ENCODE data around the gene YTHDF2.
"Not testable (repeated sequence)": the region's sequence is repeated elsewhere in the genome, so short reads cannot be mapped to it uniquely, and the experiment has no call there.

The YTHDF2 gene

DNA sequence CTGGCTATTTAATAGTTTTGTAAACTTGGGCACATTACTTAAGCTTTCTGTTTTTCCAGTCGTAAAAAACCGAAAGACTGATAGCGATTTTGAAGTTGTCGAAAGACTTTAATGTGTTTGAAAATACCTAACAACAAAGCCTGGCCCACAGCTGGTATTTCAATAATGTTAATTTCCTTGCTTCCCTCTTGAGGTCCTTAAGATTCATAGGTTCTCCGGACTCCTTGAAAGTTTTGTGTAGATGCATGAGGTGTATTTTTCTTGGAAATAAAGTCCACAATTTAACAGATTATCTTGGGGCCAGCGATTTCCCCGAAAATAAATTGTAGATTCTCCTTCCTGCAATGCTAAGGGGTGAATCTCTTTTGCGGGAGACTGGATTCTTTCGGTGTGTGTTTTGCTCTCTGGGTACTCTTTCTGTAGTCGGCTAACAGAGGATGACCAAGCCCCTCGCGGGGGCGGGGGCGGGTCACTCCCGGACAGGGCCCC is 735 bp upstream of the YTHDF2 start:
- Histone ChIP-seq H3K27ac (ENCODE audit: low read length) (peak overlapping the region; percentile 94), H3K36me3 (ENCODE audit: control insufficient read depth in 2 of 2, insufficient read depth in 2 of 2, low read length in 2 of 2) (peaks cover 2 to 3% of the 10 kb centered on the region in 2 donors), H3K9ac (ENCODE audit: low read length in 2 of 2) (peak overlapping the region; percentile 93 to 96), H3K9me3 (ENCODE audit: control insufficient read depth in 2 of 2, low read length in 2 of 2) (no peaks in the 10 kb centered on the region), H3K4me3 (ENCODE audit: low read length in 2 of 2) (peak overlapping the region; percentile 84 to 88), H3K27me3 (ENCODE audit: control insufficient read depth in 1 of 2, insufficient read depth in 2 of 2, low read length in 2 of 2) (no peaks in the 10 kb centered on the region), H3K4me1 (ENCODE audit: control insufficient read depth, insufficient read depth, low read length) (peaks cover 26% of the 10 kb centered on the region)

DNA sequence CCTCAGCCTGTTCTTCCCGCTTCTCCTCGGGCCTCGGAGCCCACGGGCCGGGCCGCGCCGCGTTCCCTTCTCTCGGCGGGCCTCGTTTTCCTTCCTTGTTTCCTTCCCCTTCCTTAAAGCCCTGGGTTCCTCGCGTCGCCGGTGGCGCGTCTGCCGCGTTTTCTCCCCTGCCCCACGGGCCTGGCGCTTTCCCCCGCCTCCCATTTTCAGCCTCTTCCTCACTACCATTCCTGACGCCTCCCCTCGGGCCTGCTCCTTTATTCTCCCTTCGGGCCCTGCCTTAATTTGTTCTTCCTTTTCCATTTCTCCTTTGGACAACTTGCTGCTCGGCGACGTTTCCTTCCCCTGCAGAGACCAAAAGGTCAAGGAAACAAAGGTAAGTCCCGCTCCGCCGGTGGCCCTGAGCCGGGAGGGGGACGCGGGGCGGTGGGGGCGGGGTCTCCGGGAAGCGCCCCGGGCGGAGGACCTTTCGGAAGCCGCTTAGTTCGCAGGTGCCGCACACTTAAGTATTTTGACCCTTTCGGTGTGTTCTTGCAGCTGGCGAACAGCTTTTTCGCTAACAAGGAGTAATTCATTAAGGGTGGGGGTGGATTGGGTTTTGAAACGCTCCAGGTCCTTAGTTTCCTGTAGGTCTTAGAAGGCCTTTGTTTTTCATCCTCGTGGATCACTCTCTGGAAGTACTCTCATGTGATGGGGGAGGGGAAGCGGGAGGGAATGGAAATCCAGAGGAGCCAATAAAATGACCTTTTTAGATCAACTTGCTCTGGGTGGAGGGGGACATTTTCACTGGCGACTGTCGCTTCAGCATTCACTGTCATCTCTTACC is 780 bp downstream of the YTHDF2 start:
- Histone ChIP-seq H3K27ac (ENCODE audit: low read length) (peak overlapping the region; percentile 94), H3K9ac (ENCODE audit: low read length in 2 of 2) (peak overlapping the region; percentile 92 to 98), H3K36me3 (ENCODE audit: control insufficient read depth in 2 of 2, insufficient read depth in 2 of 2, low read length in 2 of 2) (peaks cover 7 to 12% of the 10 kb centered on the region in 2 donors), H3K4me3 (ENCODE audit: low read length in 2 of 2) (peak overlapping the region; percentile 84 to 91), H3K27me3 (ENCODE audit: control insufficient read depth in 1 of 2, insufficient read depth in 2 of 2, low read length in 2 of 2) (no peaks in the 10 kb centered on the region), H3K4me1 (ENCODE audit: control insufficient read depth, insufficient read depth, low read length) (peaks cover 26% of the 10 kb centered on the region), H3K9me3 (ENCODE audit: control insufficient read depth in 2 of 2, low read length in 2 of 2) (no peaks in the 10 kb centered on the region)

DNA sequence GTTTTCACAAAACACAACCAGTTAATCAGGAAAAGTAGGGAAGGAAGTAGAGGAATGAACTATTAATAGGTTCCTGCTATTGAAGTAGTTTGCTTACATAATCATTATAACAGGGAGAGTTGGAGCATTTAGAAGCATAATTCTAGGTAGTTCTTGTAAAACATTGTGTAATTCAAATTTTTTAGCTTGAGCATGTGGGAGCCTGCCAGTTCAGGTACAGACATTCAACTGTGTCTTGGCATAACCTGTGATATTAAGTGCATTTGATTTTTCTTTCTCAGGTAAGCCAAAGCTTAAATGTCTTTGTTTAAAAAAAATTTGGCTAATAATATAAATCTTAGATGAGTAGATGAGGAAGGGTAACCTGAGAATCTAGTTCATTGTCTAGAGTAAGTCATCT is 3.4 kb downstream of the YTHDF2 start:
- peaks cover 26% of the 10 kb centered on the region for H3K4me1 ChIP-seq (ENCODE audit: control insufficient read depth, insufficient read depth, low read length)
- H3K9me3 ChIP-seq (ENCODE audit: control insufficient read depth in 2 of 2, low read length in 2 of 2) = no peaks in the 10 kb centered on the region
- H3K4me3 ChIP-seq (ENCODE audit: low read length in 2 of 2) = no peak overlapping the region
- H3K9ac ChIP-seq (ENCODE audit: low read length in 2 of 2) = no peak overlapping the region
- no peaks in the 10 kb centered on the region for H3K27me3 ChIP-seq (ENCODE audit: control insufficient read depth in 1 of 2, insufficient read depth in 2 of 2, low read length in 2 of 2)
- no peak overlapping the region for H3K27ac ChIP-seq (ENCODE audit: low read length)
- H3K36me3 ChIP-seq (ENCODE audit: control insufficient read depth in 2 of 2, insufficient read depth in 2 of 2, low read length in 2 of 2) = peaks cover 26 to 29% of the 10 kb centered on the region in 2 donors

DNA sequence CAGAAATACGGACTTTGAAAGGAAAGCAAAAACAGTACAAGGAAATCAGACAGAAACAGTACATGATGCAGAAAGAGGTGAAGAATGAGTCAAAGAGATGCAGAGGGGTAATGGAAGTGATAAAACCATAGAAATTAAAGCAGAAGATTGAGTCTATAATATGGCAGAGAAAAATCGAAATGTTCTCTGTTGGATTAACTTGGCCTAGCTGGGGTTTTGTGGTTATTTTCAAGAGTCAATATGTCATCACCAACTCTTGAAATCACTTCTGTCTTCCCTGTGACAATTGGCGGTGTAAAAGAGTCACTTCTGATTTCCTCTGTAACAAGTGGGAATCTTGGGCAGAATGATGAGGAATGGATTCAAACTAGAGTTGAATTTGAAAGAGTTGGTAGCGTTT is 7.4 kb downstream of the YTHDF2 start:
- no peak overlapping the region for H3K9ac ChIP-seq (ENCODE audit: low read length in 2 of 2)
- H3K9me3 ChIP-seq (ENCODE audit: control insufficient read depth in 2 of 2, low read length in 2 of 2) = no peaks in the 10 kb centered on the region
- no peak overlapping the region for H3K27ac ChIP-seq (ENCODE audit: low read length)
- no peak overlapping the region for H3K4me3 ChIP-seq (ENCODE audit: low read length in 2 of 2)
- H3K4me1 ChIP-seq (ENCODE audit: control insufficient read depth, insufficient read depth, low read length) = peaks cover 12% of the 10 kb centered on the region
- H3K36me3 ChIP-seq (ENCODE audit: control insufficient read depth in 2 of 2, insufficient read depth in 2 of 2, low read length in 2 of 2) = peaks cover 26 to 27% of the 10 kb centered on the region in 2 donors
- no peaks in the 10 kb centered on the region for H3K27me3 ChIP-seq (ENCODE audit: control insufficient read depth in 1 of 2, insufficient read depth in 2 of 2, low read length in 2 of 2)

DNA sequence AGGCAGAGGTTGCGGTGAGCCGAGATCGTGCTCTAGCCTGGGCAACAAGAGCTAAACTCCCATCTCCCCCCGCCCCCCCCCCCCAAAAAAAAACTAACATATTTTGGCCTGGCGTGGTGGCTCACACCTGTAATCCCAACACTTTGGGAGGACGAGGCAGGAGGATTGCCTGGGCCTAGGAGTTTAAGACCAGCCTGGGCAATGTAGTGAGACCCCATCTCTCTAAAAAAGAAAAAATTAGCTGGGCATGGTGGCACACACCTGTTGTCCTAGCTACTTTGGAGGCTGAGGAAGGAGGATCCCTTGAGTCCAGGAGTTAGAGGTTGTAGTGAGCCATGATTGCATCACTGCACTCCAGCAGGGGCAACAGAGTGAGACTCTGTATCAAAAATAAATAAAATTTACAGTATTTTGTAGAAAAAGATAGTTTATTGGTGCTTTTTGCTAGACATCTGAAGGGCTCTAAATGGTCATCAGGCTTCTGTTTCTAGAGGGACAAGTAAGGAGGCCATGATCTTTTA is 9.0 kb downstream of the YTHDF2 start:
- peaks cover 24 to 27% of the 10 kb centered on the region in 2 donors for H3K36me3 ChIP-seq (ENCODE audit: control insufficient read depth in 2 of 2, insufficient read depth in 2 of 2, low read length in 2 of 2)
- peaks cover 4% of the 10 kb centered on the region for H3K4me1 ChIP-seq (ENCODE audit: control insufficient read depth, insufficient read depth, low read length)
- no peak overlapping the region for H3K9ac ChIP-seq (ENCODE audit: low read length in 2 of 2)
- H3K27ac ChIP-seq (ENCODE audit: low read length) = no peak overlapping the region
- H3K4me3 ChIP-seq (ENCODE audit: low read length in 2 of 2) = no peak overlapping the region
- no peaks in the 10 kb centered on the region for H3K27me3 ChIP-seq (ENCODE audit: control insufficient read depth in 1 of 2, insufficient read depth in 2 of 2, low read length in 2 of 2)
- no peaks in the 10 kb centered on the region for H3K9me3 ChIP-seq (ENCODE audit: control insufficient read depth in 2 of 2, low read length in 2 of 2)

DNA sequence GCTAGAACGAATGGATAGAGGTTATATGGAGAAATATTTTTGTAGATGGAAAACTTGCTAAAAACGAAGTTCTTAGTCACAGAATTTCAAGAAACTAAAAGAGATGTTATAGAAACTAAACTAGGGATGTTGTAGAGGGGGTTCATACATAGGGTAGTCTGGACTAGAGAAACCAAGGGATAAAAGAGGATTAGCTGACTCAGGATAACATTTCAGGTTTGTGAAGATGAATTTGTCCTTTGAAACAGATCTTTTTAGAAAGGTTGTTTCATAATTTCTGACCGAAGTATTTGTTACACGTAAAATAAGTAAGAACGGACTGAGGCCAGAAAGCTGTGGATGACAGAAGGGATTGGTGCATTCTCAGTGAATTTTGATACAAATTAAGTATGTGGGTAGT is 13.6 kb downstream of the YTHDF2 start:
- H3K27me3 ChIP-seq (ENCODE audit: control insufficient read depth in 1 of 2, insufficient read depth in 2 of 2, low read length in 2 of 2) = no peaks in the 10 kb centered on the region
- no peaks in the 10 kb centered on the region for H3K36me3 ChIP-seq (ENCODE audit: control insufficient read depth in 2 of 2, insufficient read depth in 2 of 2, low read length in 2 of 2)
- H3K27ac ChIP-seq (ENCODE audit: low read length) = no peak overlapping the region
- no peak overlapping the region for H3K4me3 ChIP-seq (ENCODE audit: low read length in 2 of 2)
- H3K4me1 ChIP-seq (ENCODE audit: control insufficient read depth, insufficient read depth, low read length) = peaks cover 15% of the 10 kb centered on the region
- no peak overlapping the region for H3K9ac ChIP-seq (ENCODE audit: low read length in 2 of 2)
- no peaks in the 10 kb centered on the region for H3K9me3 ChIP-seq (ENCODE audit: control insufficient read depth in 2 of 2, low read length in 2 of 2)

DNA sequence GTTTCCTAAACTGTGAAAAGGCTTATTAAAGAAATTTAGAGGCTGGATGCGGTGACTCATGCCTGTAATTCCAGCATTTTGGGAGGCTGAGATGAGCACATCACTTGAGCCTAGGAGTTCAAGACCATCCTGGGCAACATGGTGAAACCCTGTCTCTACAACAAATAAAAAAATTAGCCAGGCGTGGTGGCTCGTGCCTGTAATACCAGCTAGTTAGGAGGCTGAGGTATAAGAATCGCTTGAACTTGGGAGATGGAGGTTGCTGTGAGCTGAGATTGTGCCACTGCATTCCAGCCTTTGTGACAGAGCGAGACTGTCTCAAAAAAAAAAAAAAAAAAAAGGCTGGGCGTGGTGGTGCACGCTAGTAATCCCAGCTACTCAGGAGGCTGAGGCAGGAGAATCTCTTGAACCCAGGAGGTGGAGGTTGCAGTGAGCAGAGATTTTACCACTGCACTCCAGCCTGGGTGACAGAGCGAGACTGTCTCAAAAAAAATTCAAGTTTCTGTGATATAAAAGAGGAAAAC is 14.1 kb downstream of the YTHDF2 start:
- not testable (repeated sequence) for H3K4me3 ChIP-seq (ENCODE audit: low read length in 2 of 2); H3K27me3 ChIP-seq (ENCODE audit: control insufficient read depth in 1 of 2, insufficient read depth in 2 of 2, low read length in 2 of 2); H3K27ac ChIP-seq (ENCODE audit: low read length); H3K9ac ChIP-seq (ENCODE audit: low read length in 2 of 2); H3K36me3 ChIP-seq (ENCODE audit: control insufficient read depth in 2 of 2, insufficient read depth in 2 of 2, low read length in 2 of 2); H3K9me3 ChIP-seq (ENCODE audit: control insufficient read depth in 2 of 2, low read length in 2 of 2)
- peaks cover 16% of the 10 kb centered on the region for H3K4me1 ChIP-seq (ENCODE audit: control insufficient read depth, insufficient read depth, low read length)

DNA sequence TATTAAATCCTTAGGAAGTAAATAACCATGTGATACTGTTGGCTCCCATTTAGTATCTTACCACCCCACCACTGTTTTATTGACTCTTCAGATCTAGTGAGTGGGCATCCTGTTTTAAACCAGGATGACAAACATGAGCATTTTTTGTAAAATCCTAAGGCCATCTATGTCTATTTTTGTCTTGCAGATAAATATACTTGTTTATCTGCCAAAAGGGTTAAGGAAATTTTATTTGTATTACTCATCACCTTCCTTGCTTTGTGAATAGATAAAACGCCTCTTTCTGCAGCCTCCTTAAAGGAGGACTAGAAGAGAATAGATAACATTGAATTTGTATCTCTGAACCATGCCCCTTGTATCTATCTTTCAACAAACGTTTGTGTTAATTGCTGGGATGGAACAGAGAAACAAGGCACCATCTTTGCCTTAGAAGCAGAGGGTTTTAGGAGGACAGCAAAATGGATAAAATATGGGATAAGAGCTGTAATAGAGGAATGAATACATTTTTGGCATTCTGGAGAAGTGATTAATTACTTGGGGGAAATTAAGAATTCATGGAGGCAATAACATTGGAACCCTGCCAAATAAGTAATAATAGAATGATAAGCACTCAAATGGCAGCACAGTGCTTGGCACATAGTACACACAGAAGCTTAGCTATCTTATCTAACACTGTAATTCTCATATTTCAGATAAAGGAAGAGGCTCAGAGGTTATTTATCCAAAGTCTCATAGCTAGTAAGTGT is 14.7 kb downstream of the YTHDF2 start:
- no peak overlapping the region for H3K27ac ChIP-seq (ENCODE audit: low read length)
- H3K36me3 ChIP-seq (ENCODE audit: control insufficient read depth in 2 of 2, insufficient read depth in 2 of 2, low read length in 2 of 2) = no peaks in the 10 kb centered on the region
- no peak overlapping the region for H3K4me3 ChIP-seq (ENCODE audit: low read length in 2 of 2)
- no peaks in the 10 kb centered on the region for H3K27me3 ChIP-seq (ENCODE audit: control insufficient read depth in 1 of 2, insufficient read depth in 2 of 2, low read length in 2 of 2)
- H3K4me1 ChIP-seq (ENCODE audit: control insufficient read depth, insufficient read depth, low read length) = peaks cover 21% of the 10 kb centered on the region
- H3K9ac ChIP-seq (ENCODE audit: low read length in 2 of 2) = no peak overlapping the region
- H3K9me3 ChIP-seq (ENCODE audit: control insufficient read depth in 2 of 2, low read length in 2 of 2) = no peaks in the 10 kb centered on the region

DNA sequence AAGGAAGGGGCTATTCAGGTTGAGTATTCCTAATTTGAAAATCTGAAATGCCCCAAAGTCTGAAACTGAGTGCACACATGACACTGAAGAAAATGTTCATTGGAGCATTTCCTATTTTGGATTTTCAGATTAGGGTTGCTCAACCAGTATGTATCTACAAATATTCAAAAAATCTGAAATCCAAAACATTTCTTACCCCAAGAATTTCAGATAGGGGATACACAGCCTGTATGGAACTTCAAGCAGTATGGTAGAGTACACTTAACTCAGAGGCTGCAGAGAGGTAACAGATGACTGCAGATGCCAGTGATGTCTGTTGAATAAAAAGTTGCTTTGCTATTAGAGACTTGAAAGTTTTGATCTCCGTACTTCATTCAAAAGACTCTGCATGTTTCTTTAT is 19.0 kb downstream of the YTHDF2 start:
- Histone ChIP-seq H3K27me3 (ENCODE audit: control insufficient read depth in 1 of 2, insufficient read depth in 2 of 2, low read length in 2 of 2) (no peaks in the 10 kb centered on the region), H3K4me1 (ENCODE audit: control insufficient read depth, insufficient read depth, low read length) (peaks cover 22% of the 10 kb centered on the region), H3K36me3 (ENCODE audit: control insufficient read depth in 2 of 2, insufficient read depth in 2 of 2, low read length in 2 of 2) (peaks cover 6 to 7% of the 10 kb centered on the region in 2 donors), H3K4me3 (ENCODE audit: low read length in 2 of 2) (no peak overlapping the region), H3K27ac (ENCODE audit: low read length) (no peak overlapping the region), H3K9ac (ENCODE audit: low read length in 2 of 2) (no peak overlapping the region), H3K9me3 (ENCODE audit: control insufficient read depth in 2 of 2, low read length in 2 of 2) (no peaks in the 10 kb centered on the region)

DNA sequence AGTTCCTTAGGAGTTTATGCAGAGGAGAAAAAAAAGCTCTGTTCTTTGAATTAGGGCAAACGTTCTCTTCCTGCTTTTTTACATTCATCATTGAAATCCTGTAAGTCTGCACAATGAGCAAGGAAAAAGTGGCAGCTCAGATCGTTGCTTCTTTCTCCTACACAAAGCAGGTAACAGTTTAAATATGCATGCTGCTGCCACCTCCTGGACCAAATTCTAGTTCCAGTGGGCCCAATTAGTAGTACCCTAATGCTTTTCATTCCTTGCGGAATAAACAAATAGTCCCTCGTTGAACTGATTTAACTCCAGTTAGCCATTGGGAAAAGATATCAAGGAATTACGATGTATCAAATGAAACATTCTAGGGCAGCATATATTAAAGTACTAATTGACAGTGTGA is 20.1 kb downstream of the YTHDF2 start:
- no peak overlapping the region for H3K9ac ChIP-seq (ENCODE audit: low read length in 2 of 2)
- peaks cover 6 to 7% of the 10 kb centered on the region in 2 donors for H3K36me3 ChIP-seq (ENCODE audit: control insufficient read depth in 2 of 2, insufficient read depth in 2 of 2, low read length in 2 of 2)
- H3K4me1 ChIP-seq (ENCODE audit: control insufficient read depth, insufficient read depth, low read length) = peaks cover 18% of the 10 kb centered on the region
- H3K27me3 ChIP-seq (ENCODE audit: control insufficient read depth in 1 of 2, insufficient read depth in 2 of 2, low read length in 2 of 2) = no peaks in the 10 kb centered on the region
- H3K9me3 ChIP-seq (ENCODE audit: control insufficient read depth in 2 of 2, low read length in 2 of 2) = no peaks in the 10 kb centered on the region
- no peak overlapping the region for H3K4me3 ChIP-seq (ENCODE audit: low read length in 2 of 2)
- no peak overlapping the region for H3K27ac ChIP-seq (ENCODE audit: low read length)
